CD14-positive monocyte (primary cell): Measurements from ENCODE around the gene NLN. TPM values are rescaled to one million over a fixed set of nuclear protein-coding genes. Genes with fewer than 3 reads are reported as not detected.

Experiments used
- DNase-seq, 3 donors: peaks; one replicate each; pipeline ENCODE4 v3.0.0-alpha.2; 2011 to 2022
- H2AFZ ChIP-seq: 2 replicates; pipeline ENCODE4 v1.6.0; 2012; ENCODE audit warnings: mild to moderate bottlenecking, low read depth, low read length, inconsistent platforms; ENCODE audit not compliant: insufficient read depth, poor library complexity, severe bottlenecking
- H3K27ac ChIP-seq, 2 donors: 1 replicate in 1 of 2; 2 replicates in 1 of 2; pipeline ENCODE4 v1.5.1; 2012 to 2013; ENCODE audit warnings: low read length in 2 of 2, control low read depth in 1 of 2, inconsistent platforms in 1 of 2, low read depth in 1 of 2, mild to moderate bottlenecking in 1 of 2
- H3K27me3 ChIP-seq, 2 donors: one replicate each; pipeline versions ENCODE4 v1.6.0 to v1.6.1; 2011 to 2013; ENCODE audit warnings: low read length in 2 of 2; ENCODE audit not compliant: control insufficient read depth in 2 of 2, insufficient read depth in 2 of 2
- H3K36me3 ChIP-seq, 2 donors: replicated peaks in 1 of 2; 1 replicate in 1 of 2; 2 replicates in 1 of 2; pipeline versions ENCODE4 v1.5.1 to v1.6.1; 2012 to 2013; ENCODE audit warnings: low read length in 2 of 2, control low read depth in 1 of 2, inconsistent platforms in 1 of 2, mild to moderate bottlenecking in 1 of 2; ENCODE audit not compliant: insufficient read depth in 2 of 2, control insufficient read depth in 1 of 2
- H3K4me1 ChIP-seq, 2 donors: 1 replicate in 1 of 2; 2 replicates in 1 of 2; pipeline versions ENCODE4 v1.5.1 to v1.6.1; 2012 to 2013; ENCODE audit warnings: low read length in 2 of 2, control low read depth in 1 of 2, inconsistent platforms in 1 of 2, mild to moderate bottlenecking in 1 of 2, moderate library complexity in 1 of 2; ENCODE audit not compliant: insufficient read depth in 2 of 2, control insufficient read depth in 1 of 2
- H3K4me2 ChIP-seq: replicated peaks from 2 replicates; pipeline ENCODE3; 2012; ENCODE audit warnings: low read length, moderate library complexity, mild to moderate bottlenecking; ENCODE audit not compliant: poor library complexity, severe bottlenecking; ENCODE audit errors: extremely low read depth
- H3K4me3 ChIP-seq, 3 experiments: fragments of 200-600 bp in 1 of 3; sonication (generic) in 1 of 3; replicated peaks in 1 of 3; 1 replicate in 2 of 3; 2 replicates in 1 of 3; pipeline ENCODE4 v1.5.1; 2011 to 2013; ENCODE audit warnings: low read length in 3 of 3, mild to moderate bottlenecking in 3 of 3, control low read depth in 2 of 3, low read depth in 2 of 3, inconsistent platforms in 1 of 3, moderate library complexity in 1 of 3
- H3K79me2 ChIP-seq: 2 replicates; pipeline ENCODE4 v1.6.0; 2012; ENCODE audit warnings: mild to moderate bottlenecking, control low read depth, inconsistent platforms, low read length, moderate library complexity; ENCODE audit not compliant: insufficient read depth
- H3K9ac ChIP-seq: 2 replicates; pipeline ENCODE4 v1.6.0; 2017; ENCODE audit warnings: low read length, mild to moderate bottlenecking; ENCODE audit not compliant: insufficient read depth, poor library complexity, severe bottlenecking
- H3K9me3 ChIP-seq, 2 donors: replicated peaks in 1 of 2; 1 replicate in 1 of 2; 2 replicates in 1 of 2; pipeline versions ENCODE4 v1.5.1 to v1.6.1; 2012 to 2013; ENCODE audit warnings: low read length in 2 of 2, control low read depth in 1 of 2; ENCODE audit not compliant: control insufficient read depth in 1 of 2, insufficient read depth in 1 of 2
- H4K20me1 ChIP-seq: 2 replicates; pipeline ENCODE4 v1.6.0; 2012; ENCODE audit warnings: mild to moderate bottlenecking, low read length, control low read depth, moderate library complexity; ENCODE audit not compliant: insufficient read depth
- H3K27ac Mint-ChIP-seq, 7 donors: one replicate each; pipeline ENCODE4 v1.8.0; 2020; ENCODE audit warnings: mild to moderate bottlenecking in 7 of 7, mixed read lengths in 7 of 7, moderate library complexity in 6 of 7, inconsistent platforms in 2 of 7
- H3K27me3 Mint-ChIP-seq, 3 donors: one replicate each; pipeline ENCODE4 v1.8.0; 2021 to 2022; ENCODE audit warnings: low read depth in 3 of 3, mild to moderate bottlenecking in 3 of 3, mixed read lengths in 3 of 3, moderate library complexity in 3 of 3, inconsistent platforms in 1 of 3
- H3K36me3 Mint-ChIP-seq, 2 donors: one replicate each; pipeline ENCODE4 v1.8.0; 2020; ENCODE audit warnings: mixed read lengths in 2 of 2, inconsistent platforms in 1 of 2, mild to moderate bottlenecking in 1 of 2
- H3K4me1 Mint-ChIP-seq: one replicate; pipeline ENCODE4 v1.8.0; 2020; ENCODE audit warnings: mild to moderate bottlenecking, mixed read lengths
- H3K4me3 Mint-ChIP-seq, 2 donors: one replicate each; pipeline ENCODE4 v1.8.0; 2020; ENCODE audit warnings: mild to moderate bottlenecking in 2 of 2, mixed read lengths in 2 of 2, moderate library complexity in 1 of 2
- H3K9me3 Mint-ChIP-seq, 7 donors: one replicate each; pipeline ENCODE4 v1.8.0; 2020 to 2022; ENCODE audit warnings: mixed read lengths in 7 of 7, mild to moderate bottlenecking in 6 of 7, moderate library complexity in 6 of 7, inconsistent platforms in 2 of 7
- WGBS: methylation state at CpG from one replicate; pipeline ENCODE4 v1.1.5; 2013; ENCODE audit warnings: missing lambda C conversion rate; ENCODE audit not compliant: insufficient coverage; 5-methylcytosine and 5-hydroxymethylcytosine counted together
- intact Hi-C, 2 donors: fragments of 100-400 bp; cut with micrococcal nuclease; formaldehyde crosslinking; loops; one replicate each; pipeline versions ENCODE4 v1.15.0 to v1.15.1; 2023
- polyA plus RNA-seq, 3 donors: library from polyadenylated mRNA; depleted of rRNA in 1 of 3; unstranded in 2 of 3; stranded (reverse) in 1 of 3; fragments of 300-500 nt in 2 of 3; fragments of >200 nt in 1 of 3; fragmentation: Illumina TruSeq in 2 of 3; gene quantifications; 1 replicate in 2 of 3; 2 replicates in 1 of 3; pipeline ENCODE4 v1.2.3, GENCODE V29; 2012 to 2021
- TF ChIP-seq, protein P1 (sequence below): fragments of 200-600 bp; IDR thresholded peaks from one replicate; pipeline ENCODE4 v1.8.0; 2022; ENCODE audit warnings: antibody characterized with exemption, mild to moderate bottlenecking

NLN gene
- polyA plus RNA-seq, 3 donors = 8.7 to 39.2 (median 17.7) TPM

DNA sequence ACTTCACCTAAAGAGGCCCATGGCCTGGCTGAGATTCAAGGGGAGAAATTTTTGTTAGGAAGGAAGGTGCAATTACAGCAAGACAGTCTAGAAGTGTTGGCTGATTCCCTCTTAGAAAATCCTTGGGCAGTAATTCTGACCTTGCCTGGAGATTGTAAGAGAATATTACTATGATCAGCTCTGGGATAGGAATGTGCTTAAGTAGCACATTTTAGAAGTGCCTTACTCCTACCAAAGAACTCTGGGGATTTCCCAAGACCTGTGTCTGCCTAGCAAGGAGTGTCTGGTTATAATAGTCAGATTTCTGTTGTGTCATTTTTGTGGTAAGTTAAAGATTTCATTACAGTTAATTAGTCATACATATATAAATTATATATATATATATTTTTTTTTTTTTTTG lies 52.3 kb downstream of the NLN start:
- peaks cover under 1% of the 10 kb centered on the region for H3K4me1 Mint-ChIP-seq
- Histone ChIP-seq H3K27ac (no peak overlapping the region), H3K79me2 (no peaks in the 10 kb centered on the region), H3K4me3 (no peak overlapping the region), H3K27me3 (no peaks in the 10 kb centered on the region), H3K36me3 (peaks cover 15 to 37% of the 10 kb centered on the region in 2 donors), H3K9me3 (no peaks in the 10 kb centered on the region), H3K4me1 (no peaks in the 10 kb centered on the region), H3K4me2 (no peak overlapping the region), H2AFZ (no peak overlapping the region), H4K20me1 (no peaks in the 10 kb centered on the region), H3K9ac (no peak overlapping the region)
- H3K4me3 Mint-ChIP-seq = no peak overlapping the region
- intact Hi-C loops = no loop called here
- peak overlapping the region in 1 of 7 donors; percentile 2 for H3K27ac Mint-ChIP-seq
- H3K9me3 Mint-ChIP-seq = no peaks in the 10 kb centered on the region
- H3K36me3 Mint-ChIP-seq = peaks cover 36 to 44% of the 10 kb centered on the region in 2 donors
- H3K27me3 Mint-ChIP-seq = no peaks in the 10 kb centered on the region
- DNase-seq = peak in 1 of 3 donors; percentile 23
- TF ChIP-seq, protein P1, sequence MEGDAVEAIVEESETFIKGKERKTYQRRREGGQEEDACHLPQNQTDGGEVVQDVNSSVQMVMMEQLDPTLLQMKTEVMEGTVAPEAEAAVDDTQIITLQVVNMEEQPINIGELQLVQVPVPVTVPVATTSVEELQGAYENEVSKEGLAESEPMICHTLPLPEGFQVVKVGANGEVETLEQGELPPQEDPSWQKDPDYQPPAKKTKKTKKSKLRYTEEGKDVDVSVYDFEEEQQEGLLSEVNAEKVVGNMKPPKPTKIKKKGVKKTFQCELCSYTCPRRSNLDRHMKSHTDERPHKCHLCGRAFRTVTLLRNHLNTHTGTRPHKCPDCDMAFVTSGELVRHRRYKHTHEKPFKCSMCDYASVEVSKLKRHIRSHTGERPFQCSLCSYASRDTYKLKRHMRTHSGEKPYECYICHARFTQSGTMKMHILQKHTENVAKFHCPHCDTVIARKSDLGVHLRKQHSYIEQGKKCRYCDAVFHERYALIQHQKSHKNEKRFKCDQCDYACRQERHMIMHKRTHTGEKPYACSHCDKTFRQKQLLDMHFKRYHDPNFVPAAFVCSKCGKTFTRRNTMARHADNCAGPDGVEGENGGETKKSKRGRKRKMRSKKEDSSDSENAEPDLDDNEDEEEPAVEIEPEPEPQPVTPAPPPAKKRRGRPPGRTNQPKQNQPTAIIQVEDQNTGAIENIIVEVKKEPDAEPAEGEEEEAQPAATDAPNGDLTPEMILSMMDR = no peak

DNA sequence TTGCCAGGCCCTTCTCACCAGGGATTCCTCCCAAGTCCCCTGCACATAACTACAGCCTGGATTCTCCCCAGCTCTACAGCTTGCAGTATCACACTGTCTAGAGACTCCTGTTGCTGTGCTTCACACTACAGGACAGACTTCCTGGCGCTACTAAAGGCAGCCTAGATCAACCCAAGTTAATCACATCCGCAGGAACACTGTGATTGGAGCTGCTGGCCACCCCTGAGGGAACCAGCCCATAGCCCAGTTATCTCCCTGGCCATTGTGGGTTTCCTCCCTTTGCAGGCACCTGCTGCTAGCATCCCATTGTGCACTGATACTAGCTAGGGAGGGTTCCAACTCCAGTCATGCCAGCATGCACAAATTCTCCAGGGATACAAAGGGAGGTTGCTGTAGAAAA lies 53.5 kb downstream of the NLN start:
- Histone ChIP-seq H3K9ac (no peak overlapping the region), H4K20me1 (no peaks in the 10 kb centered on the region), H3K4me2 (no peak overlapping the region), H3K9me3 (no peaks in the 10 kb centered on the region), H3K27ac (no peak overlapping the region), H3K4me3 (no peak overlapping the region), H3K27me3 (no peaks in the 10 kb centered on the region), H3K79me2 (no peaks in the 10 kb centered on the region), H2AFZ (no peak overlapping the region), H3K4me1 (no peaks in the 10 kb centered on the region), H3K36me3 (peaks cover 15 to 45% of the 10 kb centered on the region in 2 donors)
- Mint-ChIP-seq H3K4me3 (no peak overlapping the region), H3K27ac (no peak overlapping the region), H3K4me1 (peaks cover 6% of the 10 kb centered on the region), H3K9me3 (no peaks in the 10 kb centered on the region), H3K36me3 (peaks cover 38 to 54% of the 10 kb centered on the region in 2 donors), H3K27me3 (peaks cover 0 to 2% (median 0%) of the 10 kb centered on the region in 3 donors)
- WGBS = 100% methylated on average over 2 of the region's 2 CpGs
- DNase-seq = no peak
- intact Hi-C loops = no loop called here
- TF ChIP-seq, protein P1 = no peak
